Nephron (organoid): Measurements from ENCODE around the gene KLRF2.
A peak's percentile ranks its signal among the peaks of the same experiment; 100 is the strongest.

ENCODE experiments used
- H3K27ac Mint-ChIP-seq, 3 experiments: 2 replicates each; pipeline ENCODE4 v1.8.0; 2020; ENCODE audit warnings: mixed read lengths in 3 of 3, mild to moderate bottlenecking in 2 of 3, moderate library complexity in 1 of 3
- H3K27me3 Mint-ChIP-seq: 2 replicates; pipeline ENCODE4 v1.8.0; 2021; ENCODE audit warnings: low read depth, mild to moderate bottlenecking, moderate library complexity, mixed read lengths
- H3K36me3 Mint-ChIP-seq: 2 replicates; pipeline ENCODE4 v1.8.0; 2020; ENCODE audit warnings: low read depth, mixed read lengths
- H3K4me1 Mint-ChIP-seq: 2 replicates; pipeline ENCODE4 v1.8.0; 2020; ENCODE audit warnings: mixed read lengths
- H3K4me3 Mint-ChIP-seq, 3 experiments: 2 replicates each; pipeline ENCODE4 v1.8.0; 2020; ENCODE audit warnings: mild to moderate bottlenecking in 3 of 3, mixed read lengths in 3 of 3, moderate library complexity in 2 of 3
- H3K9me3 Mint-ChIP-seq: 2 replicates; pipeline ENCODE4 v1.8.0; 2020; ENCODE audit warnings: mixed read lengths
- TF ChIP-seq, protein P1 (sequence below), 3 experiments: fragments of 200-600 bp; sonication (generic); IDR thresholded peaks; one replicate each; pipeline ENCODE4 v1.5.0; 2021; ENCODE audit warnings: antibody characterized with exemption in 3 of 3; ENCODE audit not compliant: unreplicated experiment in 3 of 3

KLRF2 gene

DNA sequence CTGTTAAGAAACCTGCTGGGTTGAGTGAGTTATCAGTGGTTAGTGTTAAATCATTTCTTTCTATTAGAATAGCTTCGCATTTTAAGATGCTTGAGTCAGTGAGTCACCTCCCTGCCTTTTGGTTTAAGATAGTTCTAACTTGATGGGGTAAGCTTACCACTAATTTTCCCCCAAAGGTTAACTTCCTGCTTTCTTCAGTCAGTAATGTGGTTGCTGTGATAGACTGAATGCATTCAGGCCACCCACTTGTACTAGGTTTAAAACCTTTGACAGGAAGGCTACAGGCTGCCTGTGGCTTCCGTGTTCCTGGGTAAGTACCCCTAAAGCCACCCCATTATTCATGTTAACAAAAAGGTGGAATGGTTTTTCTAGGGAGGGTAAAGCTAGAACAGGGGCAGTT is 25.6 kb downstream of the KLRF2 start:
- no peak overlapping the region for H3K27ac Mint-ChIP-seq
- H3K27me3 Mint-ChIP-seq, result no peaks in the 10 kb centered on the region
- H3K4me1 Mint-ChIP-seq, result no peaks in the 10 kb centered on the region
- H3K36me3 Mint-ChIP-seq, result peaks cover 4% of the 10 kb centered on the region
- H3K4me3 Mint-ChIP-seq, result no peak overlapping the region
- TF ChIP-seq, protein P1, sequence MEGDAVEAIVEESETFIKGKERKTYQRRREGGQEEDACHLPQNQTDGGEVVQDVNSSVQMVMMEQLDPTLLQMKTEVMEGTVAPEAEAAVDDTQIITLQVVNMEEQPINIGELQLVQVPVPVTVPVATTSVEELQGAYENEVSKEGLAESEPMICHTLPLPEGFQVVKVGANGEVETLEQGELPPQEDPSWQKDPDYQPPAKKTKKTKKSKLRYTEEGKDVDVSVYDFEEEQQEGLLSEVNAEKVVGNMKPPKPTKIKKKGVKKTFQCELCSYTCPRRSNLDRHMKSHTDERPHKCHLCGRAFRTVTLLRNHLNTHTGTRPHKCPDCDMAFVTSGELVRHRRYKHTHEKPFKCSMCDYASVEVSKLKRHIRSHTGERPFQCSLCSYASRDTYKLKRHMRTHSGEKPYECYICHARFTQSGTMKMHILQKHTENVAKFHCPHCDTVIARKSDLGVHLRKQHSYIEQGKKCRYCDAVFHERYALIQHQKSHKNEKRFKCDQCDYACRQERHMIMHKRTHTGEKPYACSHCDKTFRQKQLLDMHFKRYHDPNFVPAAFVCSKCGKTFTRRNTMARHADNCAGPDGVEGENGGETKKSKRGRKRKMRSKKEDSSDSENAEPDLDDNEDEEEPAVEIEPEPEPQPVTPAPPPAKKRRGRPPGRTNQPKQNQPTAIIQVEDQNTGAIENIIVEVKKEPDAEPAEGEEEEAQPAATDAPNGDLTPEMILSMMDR (IDR thresholded peaks at IDR 0.05; ENCODE audit: unreplicated experiment in 3 of 3), result no peak
- H3K9me3 Mint-ChIP-seq, result peaks cover 38% of the 10 kb centered on the region

DNA sequence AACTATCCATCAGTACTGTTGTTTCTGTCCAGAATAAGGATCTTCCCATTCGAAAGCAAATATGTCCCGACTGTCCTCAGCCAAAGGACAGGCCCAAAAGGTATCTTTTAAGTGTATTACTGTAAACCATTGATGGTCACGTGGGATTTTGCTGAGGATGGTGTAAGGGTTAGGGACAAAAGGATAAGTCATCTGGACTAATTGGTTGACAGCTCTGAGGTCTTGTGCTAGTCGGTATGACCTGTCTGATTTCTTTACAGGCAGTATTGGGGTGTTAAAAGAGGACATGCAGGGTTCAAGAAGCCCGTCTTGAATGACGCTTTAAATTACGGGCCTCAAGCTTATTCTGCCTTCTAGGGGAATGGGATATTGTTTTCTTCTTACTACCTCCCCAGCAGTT is 26.5 kb downstream of the KLRF2 start:
- H3K27me3 Mint-ChIP-seq, result no peaks in the 10 kb centered on the region
- no peak overlapping the region for H3K4me3 Mint-ChIP-seq
- H3K27ac Mint-ChIP-seq, result no peak overlapping the region
- H3K9me3 Mint-ChIP-seq, result peaks cover 36% of the 10 kb centered on the region
- H3K4me1 Mint-ChIP-seq, result no peaks in the 10 kb centered on the region
- TF ChIP-seq, protein P1 (IDR thresholded peaks at IDR 0.05; ENCODE audit: unreplicated experiment in 3 of 3), result no peak
- peaks cover 4% of the 10 kb centered on the region for H3K36me3 Mint-ChIP-seq

DNA sequence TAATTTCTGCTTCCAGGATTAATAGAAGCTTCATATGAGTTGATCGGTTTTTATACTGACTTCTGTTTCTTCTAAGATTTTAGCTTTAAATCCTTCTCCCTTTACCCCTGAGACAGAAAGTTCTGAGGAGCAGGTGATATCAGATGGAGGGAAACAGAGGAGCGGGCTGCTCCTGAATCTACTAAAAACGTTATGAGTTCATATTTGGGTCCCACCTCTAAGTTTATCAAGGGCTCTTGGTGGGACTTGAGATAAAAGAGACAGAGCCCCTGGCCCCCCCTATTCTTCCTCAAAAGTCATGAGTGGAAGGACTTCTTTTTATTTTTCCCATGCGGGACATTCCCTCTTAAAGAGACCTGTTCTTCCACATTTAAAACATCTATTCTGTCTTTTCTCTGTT is 27.1 kb downstream of the KLRF2 start:
- TF ChIP-seq, protein P1 (IDR thresholded peaks at IDR 0.05; ENCODE audit: unreplicated experiment in 3 of 3), result no peak
- Mint-ChIP-seq H3K36me3 (peaks cover 4% of the 10 kb centered on the region), H3K27me3 (no peaks in the 10 kb centered on the region), H3K9me3 (peaks cover 37% of the 10 kb centered on the region), H3K4me3 (no peak overlapping the region), H3K27ac (no peak overlapping the region), H3K4me1 (no peaks in the 10 kb centered on the region)

DNA sequence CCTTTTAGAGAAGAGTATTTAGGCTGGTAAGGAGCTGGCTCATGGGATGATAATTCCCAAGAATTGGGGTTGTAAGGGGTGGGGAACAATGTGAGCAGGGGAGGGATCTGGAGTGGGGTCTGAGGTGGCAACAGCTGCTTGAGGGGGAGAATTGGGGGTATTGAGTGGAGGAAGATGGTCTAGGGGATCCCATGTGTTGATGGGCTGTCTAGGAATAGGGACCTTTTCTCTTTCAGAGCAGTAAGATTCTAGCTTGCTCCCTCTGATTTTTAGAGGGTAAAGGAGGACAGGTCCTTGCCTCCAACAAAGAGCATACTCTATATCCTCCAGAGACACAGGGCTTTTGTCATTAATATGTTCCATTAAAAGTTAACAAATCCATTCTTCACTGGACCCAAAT is 28.4 kb downstream of the KLRF2 start:
- Mint-ChIP-seq H3K9me3 (peaks cover 34% of the 10 kb centered on the region), H3K4me3 (no peak overlapping the region)

DNA sequence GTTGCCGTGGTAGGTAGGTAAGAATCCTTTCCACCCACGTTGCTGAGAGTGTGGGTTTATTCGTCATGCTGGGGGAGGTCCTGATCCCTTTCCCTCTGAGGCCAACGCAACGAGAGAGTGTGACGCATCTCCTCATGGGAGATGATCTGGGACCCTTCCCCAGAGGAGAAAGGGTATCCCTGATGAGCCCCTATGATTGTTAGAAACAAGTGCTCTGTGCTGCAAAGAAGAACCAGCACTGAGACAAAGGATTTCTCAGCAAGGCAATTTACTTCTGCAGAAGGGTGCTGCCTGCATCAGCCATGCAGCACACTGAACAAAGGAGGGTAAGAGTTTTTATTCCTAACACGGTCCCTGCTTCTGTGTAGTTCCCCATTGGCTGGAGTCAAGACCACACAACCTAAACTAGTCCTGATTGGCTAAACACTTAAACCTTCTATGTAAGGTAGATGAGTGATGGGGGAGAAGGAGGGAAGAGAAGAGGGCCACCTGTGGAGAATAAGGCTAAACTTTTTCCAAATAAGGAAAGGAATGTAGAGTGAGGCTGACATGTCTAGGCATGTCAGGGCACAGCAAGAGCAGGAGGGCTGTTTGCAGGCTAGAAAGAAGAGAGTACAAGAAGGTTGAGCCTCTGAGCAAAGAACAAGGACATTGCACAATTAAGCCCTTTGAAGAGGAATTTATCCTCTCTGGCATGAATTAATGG is 29.6 kb downstream of the KLRF2 start:
- TF ChIP-seq, protein P1 (IDR thresholded peaks at IDR 0.05; ENCODE audit: unreplicated experiment in 3 of 3), result no peak
- no peaks in the 10 kb centered on the region for H3K4me1 Mint-ChIP-seq
- H3K27ac Mint-ChIP-seq, result peak overlapping the region; percentile 19 to 45 (median 43)
- H3K9me3 Mint-ChIP-seq, result peaks cover 34% of the 10 kb centered on the region
- peaks cover 4% of the 10 kb centered on the region for H3K36me3 Mint-ChIP-seq
- no peaks in the 10 kb centered on the region for H3K27me3 Mint-ChIP-seq
- no peak overlapping the region for H3K4me3 Mint-ChIP-seq

More for the DNA sequence above, 28.4 kb downstream of the KLRF2 start:
- TF ChIP-seq, protein P1 (IDR thresholded peaks at IDR 0.05; ENCODE audit: unreplicated experiment in 3 of 3), result no peak
- no peak overlapping the region for H3K27ac Mint-ChIP-seq
- no peaks in the 10 kb centered on the region for H3K4me1 Mint-ChIP-seq
- no peaks in the 10 kb centered on the region for H3K27me3 Mint-ChIP-seq
- peaks cover 4% of the 10 kb centered on the region for H3K36me3 Mint-ChIP-seq

DNA sequence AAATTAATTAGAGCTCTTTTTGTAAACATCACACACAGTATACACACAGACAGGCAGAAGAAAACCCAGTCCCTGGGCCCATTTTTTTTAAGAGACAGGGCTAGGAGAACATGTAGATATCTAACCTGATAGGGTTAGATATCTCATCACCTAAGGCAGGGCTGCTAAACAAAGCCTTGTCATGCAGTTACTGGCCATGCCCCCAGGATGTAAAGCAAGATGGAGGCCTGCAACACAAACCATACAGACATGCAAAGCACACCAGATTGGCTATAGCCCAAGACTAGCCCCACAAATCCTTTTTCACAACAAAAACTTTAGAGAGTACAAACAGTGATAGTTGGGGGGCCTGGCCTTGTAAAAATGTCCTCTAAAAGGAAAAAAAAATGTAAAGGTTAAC is 30.4 kb downstream of the KLRF2 start:
- no peaks in the 10 kb centered on the region for H3K27me3 Mint-ChIP-seq
- H3K4me1 Mint-ChIP-seq, result no peaks in the 10 kb centered on the region
- peaks cover 4% of the 10 kb centered on the region for H3K36me3 Mint-ChIP-seq
- no peak overlapping the region for H3K4me3 Mint-ChIP-seq
- peak overlapping the region in 2 of 3 experiments; percentile 19 to 43 for H3K27ac Mint-ChIP-seq
- peaks cover 30% of the 10 kb centered on the region for H3K9me3 Mint-ChIP-seq
- TF ChIP-seq, protein P1 (IDR thresholded peaks at IDR 0.05; ENCODE audit: unreplicated experiment in 3 of 3), result no peak
